ENCODE data around the gene KDF1. TPM values are rescaled to one million over a fixed set of nuclear protein-coding genes. Genes with fewer than 3 reads are reported as not detected.

The KDF1 gene
- total RNA-seq, 1 experiment from 2014 or later = 23.0 TPM

DNA sequence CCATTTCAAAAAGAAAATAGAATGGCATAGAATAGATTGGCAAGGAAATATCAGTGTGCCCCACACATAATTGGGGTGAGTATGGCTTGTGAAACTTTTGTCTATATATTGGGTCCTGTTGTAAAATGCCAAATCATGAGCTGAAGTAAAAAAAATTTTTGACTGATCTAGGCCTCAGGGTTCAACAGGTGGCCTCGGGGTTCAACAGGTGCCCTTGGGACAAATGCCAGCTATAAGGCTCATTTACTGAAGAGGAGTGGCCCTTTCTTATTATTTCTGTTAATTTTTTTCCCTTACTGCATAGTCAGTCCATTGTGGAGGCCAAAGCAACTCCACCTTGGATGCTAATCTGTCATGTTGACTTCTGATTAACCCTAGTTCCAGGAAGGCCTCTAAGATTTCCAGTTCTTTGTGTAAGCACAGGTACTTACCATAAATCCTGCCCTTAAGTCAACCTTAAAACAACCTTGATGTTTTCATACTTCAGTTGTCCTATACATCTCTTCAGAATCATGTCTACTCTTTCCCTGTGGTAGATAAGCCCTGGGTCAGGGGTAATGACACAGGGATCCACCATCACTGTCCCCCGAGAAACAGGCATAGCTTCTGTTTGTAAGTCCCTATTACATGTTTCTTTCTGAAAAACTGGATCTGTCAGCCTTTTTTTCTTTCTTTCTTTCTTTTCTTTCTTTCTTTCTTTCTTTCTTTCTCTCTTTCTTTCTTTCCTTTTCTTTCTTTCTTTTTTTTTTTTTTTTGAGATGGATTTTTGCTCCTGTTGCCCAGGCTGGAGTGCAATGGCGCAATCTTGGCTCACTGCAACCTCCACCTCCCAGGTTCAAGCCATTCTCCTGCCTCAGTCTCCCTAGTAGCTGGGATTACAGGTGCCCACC is 16.6 kb upstream of the KDF1 start:
- no TSS peak for BruUV-seq (replicated peaks)
- H3K79me2 ChIP-seq (ENCODE audit: insufficient read depth, low read length) = no peaks in the 10 kb centered on the region
- POLR2A ChIA-PET = interaction anchor here (1.0 kb wide), 1 partner anchor 17 kb away, joined by 4 read pairs; the partner anchor contains the start of gene TRNP1

DNA sequence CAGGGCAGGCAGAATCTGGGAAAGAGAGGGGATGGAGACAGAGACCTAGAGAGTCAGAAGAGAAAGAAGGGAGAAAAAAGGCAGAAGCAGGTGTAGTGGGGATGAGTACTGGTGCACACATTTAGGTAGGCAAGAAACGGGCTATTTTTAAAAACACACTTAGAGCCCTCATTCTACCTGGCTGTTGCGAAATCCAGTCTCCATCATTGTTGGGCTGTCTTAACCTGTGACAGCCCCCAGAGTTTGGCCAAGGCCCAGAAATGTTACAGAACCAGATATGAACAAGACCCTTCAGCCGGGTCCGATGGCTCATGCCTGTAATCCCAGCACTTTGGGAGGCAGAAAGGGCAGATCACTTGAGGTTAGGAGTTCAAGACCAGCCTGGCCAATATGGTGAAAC is 12.6 kb upstream of the KDF1 start:
- no peaks in the 10 kb centered on the region for H3K9me2 ChIP-seq (ENCODE audit: insufficient read depth)
- no TSS peak for BruUV-seq (replicated peaks)
- TF ChIP-seq YY1 (IDR thresholded peaks at IDR 0.05; ENCODE audit: extremely low read depth, insufficient replicate concordance, low read depth, low read length) (no peak), ZNF274 (IDR thresholded peaks at IDR 0.05; ENCODE audit: low read depth, low read length) (no peak), EZH2 (IDR thresholded peaks at IDR 0.05) (no peak), SP1 (IDR thresholded peaks at IDR 0.05; ENCODE audit: low read depth) (no peak), CBX3 (IDR thresholded peaks at IDR 0.05; ENCODE audit: low read depth) (no peak), SRF (IDR thresholded peaks at IDR 0.05; ENCODE audit: low read depth) (no peak), EZH2phosphoT487 (IDR thresholded peaks at IDR 0.05; ENCODE audit: borderline replicate concordance) (no peak), ZFX (IDR thresholded peaks at IDR 0.05) (no peak), CEBPB (IDR thresholded peaks at IDR 0.05; ENCODE audit: low read depth) (no peak), ELF1 (IDR thresholded peaks at IDR 0.05; ENCODE audit: borderline replicate concordance, low read depth) (no peak)
- TF ChIP-seq, protein P1, sequence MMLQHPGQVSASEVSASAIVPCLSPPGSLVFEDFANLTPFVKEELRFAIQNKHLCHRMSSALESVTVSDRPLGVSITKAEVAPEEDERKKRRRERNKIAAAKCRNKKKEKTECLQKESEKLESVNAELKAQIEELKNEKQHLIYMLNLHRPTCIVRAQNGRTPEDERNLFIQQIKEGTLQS (IDR thresholded peaks at IDR 0.05) = no peak
- TF ChIP-seq, protein P2, sequence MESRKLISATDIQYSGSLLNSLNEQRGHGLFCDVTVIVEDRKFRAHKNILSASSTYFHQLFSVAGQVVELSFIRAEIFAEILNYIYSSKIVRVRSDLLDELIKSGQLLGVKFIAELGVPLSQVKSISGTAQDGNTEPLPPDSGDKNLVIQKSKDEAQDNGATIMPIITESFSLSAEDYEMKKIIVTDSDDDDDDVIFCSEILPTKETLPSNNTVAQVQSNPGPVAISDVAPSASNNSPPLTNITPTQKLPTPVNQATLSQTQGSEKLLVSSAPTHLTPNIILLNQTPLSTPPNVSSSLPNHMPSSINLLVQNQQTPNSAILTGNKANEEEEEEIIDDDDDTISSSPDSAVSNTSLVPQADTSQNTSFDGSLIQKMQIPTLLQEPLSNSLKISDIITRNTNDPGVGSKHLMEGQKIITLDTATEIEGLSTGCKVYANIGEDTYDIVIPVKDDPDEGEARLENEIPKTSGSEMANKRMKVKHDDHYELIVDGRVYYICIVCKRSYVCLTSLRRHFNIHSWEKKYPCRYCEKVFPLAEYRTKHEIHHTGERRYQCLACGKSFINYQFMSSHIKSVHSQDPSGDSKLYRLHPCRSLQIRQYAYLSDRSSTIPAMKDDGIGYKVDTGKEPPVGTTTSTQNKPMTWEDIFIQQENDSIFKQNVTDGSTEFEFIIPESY (IDR thresholded peaks at IDR 0.05; ENCODE audit: extremely low read depth, insufficient replicate concordance, low read length) = no peak

More for the DNA sequence above, 16.6 kb upstream of the KDF1 start:
- Histone ChIP-seq H3K4me2 (ENCODE audit: low read length) (no peak overlapping the region), H2AFZ (ENCODE audit: low read depth, low read length, poor library complexity, severe bottlenecking) (no peak overlapping the region), H3K4me1 (ENCODE audit: control insufficient read depth in 1 of 2, insufficient read depth in 2 of 2, low read length in 2 of 2) (peaks cover 10 to 25% of the 10 kb centered on the region in 2 experiments), H3K27ac (ENCODE audit: low read depth, low read length) (no peak overlapping the region), H4K20me1 (ENCODE audit: insufficient read depth) (no peaks in the 10 kb centered on the region), H3K36me3 (ENCODE audit: control insufficient read depth in 1 of 2, insufficient read depth in 2 of 2, low read length in 2 of 2) (no peaks in the 10 kb centered on the region), H3K4me3 (replicated peaks in 1 of 2; ENCODE audit: low read depth in 1 of 2, low read length in 2 of 2) (no peak overlapping the region), H3K9ac (ENCODE audit: low read length) (no peak overlapping the region), H3K9me3 (ENCODE audit: control insufficient read depth in 1 of 2, insufficient read depth in 1 of 2, low read depth in 1 of 2, low read length in 2 of 2) (no peaks in the 10 kb centered on the region), H3K27me3 (ENCODE audit: insufficient read depth, low read length) (no peaks in the 10 kb centered on the region), H3K9me2 (ENCODE audit: insufficient read depth) (no peaks in the 10 kb centered on the region)
- intact Hi-C loops (cut with micrococcal nuclease) = loop anchor here (5.0 kb wide), 1 partner anchor 110 kb away; no protein-coding TSS in a partner anchor
- TF ChIP-seq EZH2 (IDR thresholded peaks at IDR 0.05) (no peak), SRF (IDR thresholded peaks at IDR 0.05; ENCODE audit: low read depth) (no peak), POLR2A (IDR thresholded peaks at IDR 0.05; ENCODE audit: borderline replicate concordance, extremely low read depth, insufficient read depth, insufficient read length) (no peak), TCF7L2 (IDR thresholded peaks at IDR 0.05; ENCODE audit: borderline replicate concordance, extremely low read depth, insufficient read depth, insufficient read length) (no peak), SP1 (IDR thresholded peaks at IDR 0.05; ENCODE audit: low read depth) (no peak), CBX3 (IDR thresholded peaks at IDR 0.05; ENCODE audit: low read depth) (no peak), SIN3A (IDR thresholded peaks at IDR 0.05; ENCODE audit: low read depth) (no peak), ELF1 (IDR thresholded peaks at IDR 0.05; ENCODE audit: borderline replicate concordance, low read depth) (no peak)
- TF ChIP-seq, protein P3, sequence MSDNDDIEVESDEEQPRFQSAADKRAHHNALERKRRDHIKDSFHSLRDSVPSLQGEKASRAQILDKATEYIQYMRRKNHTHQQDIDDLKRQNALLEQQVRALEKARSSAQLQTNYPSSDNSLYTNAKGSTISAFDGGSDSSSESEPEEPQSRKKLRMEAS (IDR thresholded peaks at IDR 0.05) = no peak
- ChIA-PET CTCF (interaction anchor here (1.1 kb wide), 1 partner anchor 21 kb away, joined by 5 read pairs; no protein-coding TSS in a partner anchor), RAD21 (ENCODE audit: low non-redundant PET in 1 of 2, low total read pairs in 2 of 2, uncharacterized antibody in 2 of 2, unreplicated experiment in 2 of 2) (no interaction called here)
- ATAC-seq (no peak), DNase-seq (ENCODE audit: low read depth, low spot score) (no peak)

More for the DNA sequence above, 12.6 kb upstream of the KDF1 start:
- H2AFZ ChIP-seq (ENCODE audit: low read depth, low read length, poor library complexity, severe bottlenecking) = no peak overlapping the region
- H3K4me3 ChIP-seq (replicated peaks in 1 of 2; ENCODE audit: low read depth in 1 of 2, low read length in 2 of 2) = no peak overlapping the region
- no peaks in the 10 kb centered on the region for H4K20me1 ChIP-seq (ENCODE audit: insufficient read depth)
- no peaks in the 10 kb centered on the region for H3K27me3 ChIP-seq (ENCODE audit: insufficient read depth, low read length)
- ChIA-PET POLR2A (interaction anchor here (1.2 kb wide), 1 partner anchor 21 kb away, joined by 4 read pairs; the partner anchor contains the start of gene TRNP1), CTCF (no interaction called here), RAD21 (ENCODE audit: low non-redundant PET in 1 of 2, low total read pairs in 2 of 2, uncharacterized antibody in 2 of 2, unreplicated experiment in 2 of 2) (no interaction called here)
- intact Hi-C loops (cut with micrococcal nuclease) = no loop called here
- no peak for DNase-seq (ENCODE audit: low read depth, low spot score)
- H3K27ac ChIP-seq (ENCODE audit: low read depth, low read length) = no peak overlapping the region
- H3K9me3 ChIP-seq (ENCODE audit: control insufficient read depth in 1 of 2, insufficient read depth in 1 of 2, low read depth in 1 of 2, low read length in 2 of 2) = no peaks in the 10 kb centered on the region
- H3K79me2 ChIP-seq (ENCODE audit: insufficient read depth, low read length) = no peaks in the 10 kb centered on the region
- H3K36me3 ChIP-seq (ENCODE audit: control insufficient read depth in 1 of 2, insufficient read depth in 2 of 2, low read length in 2 of 2) = no peaks in the 10 kb centered on the region
- peaks cover 6 to 34% of the 10 kb centered on the region in 2 experiments; a peak in 3 of 4 replicates for H3K4me1 ChIP-seq (ENCODE audit: control insufficient read depth in 1 of 2, insufficient read depth in 2 of 2, low read length in 2 of 2)
- no peak overlapping the region for H3K4me2 ChIP-seq (ENCODE audit: low read length)
- no peak for ATAC-seq
- H3K9ac ChIP-seq (ENCODE audit: low read length) = no peak overlapping the region
